Measurements from ENCODE around the gene B4GALNT4. TPM values are rescaled to one million over a fixed set of nuclear protein-coding genes. Genes with fewer than 3 reads are reported as not detected.

The B4GALNT4 gene
- total RNA-seq, 1 experiment from 2014 or later = 88.0 TPM

DNA sequence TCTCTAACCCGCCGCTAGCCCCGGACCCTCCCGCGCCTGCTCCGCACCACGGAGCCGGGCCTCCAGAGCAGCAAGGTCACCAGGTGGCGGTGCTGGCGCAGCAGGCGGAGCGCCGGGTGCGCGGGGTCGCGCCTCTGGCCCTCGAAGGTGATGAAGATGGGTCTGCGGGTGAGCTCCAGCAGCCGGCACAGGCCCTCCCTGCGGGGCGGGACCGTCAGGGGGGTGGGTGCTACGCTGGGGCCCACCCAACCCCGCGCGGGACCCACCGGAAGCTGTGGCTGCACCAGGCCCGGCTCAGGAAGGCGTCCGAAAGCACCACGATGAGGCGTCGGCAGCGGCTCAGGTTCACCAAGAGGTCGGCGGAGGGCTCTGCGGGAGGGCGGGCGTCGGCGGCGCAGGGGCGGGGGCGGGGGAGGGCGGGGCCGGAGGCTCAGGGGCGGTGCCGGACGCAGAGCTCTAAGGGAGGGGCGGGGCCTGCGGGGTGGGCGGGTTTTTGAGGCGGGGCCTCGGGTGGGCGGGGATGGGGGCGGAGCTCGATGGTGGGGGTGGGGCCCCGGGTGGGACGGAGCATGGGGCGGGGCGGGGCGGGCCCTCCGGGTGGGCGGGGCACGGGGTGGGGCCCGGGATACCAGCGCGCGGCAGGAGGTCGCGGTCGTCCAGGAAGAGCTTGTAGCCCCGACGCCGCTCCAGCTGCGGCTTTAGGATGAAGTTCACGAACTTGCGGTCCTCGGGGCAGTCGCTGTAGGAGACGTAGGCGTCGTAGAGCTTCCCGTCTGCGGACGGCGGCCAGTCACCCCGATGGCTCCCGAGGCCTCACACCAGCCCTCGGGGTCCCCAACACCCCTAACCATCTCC, 37.7 kb downstream of the B4GALNT4 start (continued):
- TF ChIP-seq, protein P1, sequence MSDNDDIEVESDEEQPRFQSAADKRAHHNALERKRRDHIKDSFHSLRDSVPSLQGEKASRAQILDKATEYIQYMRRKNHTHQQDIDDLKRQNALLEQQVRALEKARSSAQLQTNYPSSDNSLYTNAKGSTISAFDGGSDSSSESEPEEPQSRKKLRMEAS (CRISPR knock-in tag; IDR thresholded peaks at IDR 0.05) = peak; percentile 65
- TF ChIP-seq, protein P2, sequence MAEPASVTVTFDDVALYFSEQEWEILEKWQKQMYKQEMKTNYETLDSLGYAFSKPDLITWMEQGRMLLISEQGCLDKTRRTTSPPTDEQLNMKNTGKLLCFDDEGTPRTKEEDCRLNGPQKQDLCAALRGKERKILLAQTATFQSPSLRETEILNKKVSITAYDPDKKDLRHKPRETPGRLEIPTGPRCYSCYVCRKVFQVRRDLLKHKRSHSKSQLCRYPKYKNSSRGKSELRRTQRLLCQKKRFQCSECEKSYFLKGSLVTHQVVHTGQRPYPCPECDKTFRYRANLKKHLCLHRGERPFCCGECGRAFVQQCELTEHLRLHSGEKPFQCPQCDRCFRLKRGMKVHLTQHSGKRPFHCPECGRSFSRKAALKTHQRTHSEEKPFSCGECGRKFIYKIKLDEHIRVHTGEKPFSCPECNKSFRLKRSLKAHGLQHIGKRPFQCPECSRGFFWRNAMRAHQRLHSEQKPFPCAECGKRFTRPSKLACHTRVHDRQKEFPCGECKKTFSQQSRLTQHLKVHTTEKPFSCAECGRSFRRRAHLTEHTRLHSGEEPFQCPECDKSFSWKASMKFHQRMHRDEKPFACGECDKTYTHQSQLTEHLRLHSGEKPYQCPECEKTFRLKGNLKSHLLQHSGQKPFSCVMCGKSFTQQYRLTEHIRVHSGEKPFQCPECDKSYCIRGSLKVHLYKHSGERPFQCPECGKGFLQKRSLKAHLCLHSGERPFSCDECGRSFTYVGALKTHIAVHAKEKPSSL (CRISPR knock-in tag; conservative IDR thresholded peaks at IDR 0.05) = no peak
- TF ChIP-seq ZNF121 (CRISPR knock-in tag; IDR thresholded peaks at IDR 0.05) = no peak
- TF ChIP-seq ZNF416 (CRISPR knock-in tag; IDR thresholded peaks at IDR 0.05) = no peak
- no peak for TF ChIP-seq TEAD1 (CRISPR knock-in tag; IDR thresholded peaks at IDR 0.05)
- peak; percentile 76 for TF ChIP-seq ETV6 (CRISPR knock-in tag; IDR thresholded peaks at IDR 0.05)
- TF ChIP-seq, protein P3, sequence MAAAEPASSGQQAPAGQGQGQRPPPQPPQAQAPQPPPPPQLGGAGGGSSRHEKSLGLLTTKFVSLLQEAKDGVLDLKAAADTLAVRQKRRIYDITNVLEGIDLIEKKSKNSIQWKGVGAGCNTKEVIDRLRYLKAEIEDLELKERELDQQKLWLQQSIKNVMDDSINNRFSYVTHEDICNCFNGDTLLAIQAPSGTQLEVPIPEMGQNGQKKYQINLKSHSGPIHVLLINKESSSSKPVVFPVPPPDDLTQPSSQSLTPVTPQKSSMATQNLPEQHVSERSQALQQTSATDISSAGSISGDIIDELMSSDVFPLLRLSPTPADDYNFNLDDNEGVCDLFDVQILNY (CRISPR knock-in tag; IDR thresholded peaks at IDR 0.05) = peak; percentile 66; the same call in 1 of the 2 replicates
- TF ChIP-seq ZNF396 (CRISPR knock-in tag; IDR thresholded peaks at IDR 0.05; ENCODE audit: borderline replicate concordance) = no peak
- no peak for TF ChIP-seq TEAD4 (CRISPR knock-in tag; IDR thresholded peaks at IDR 0.05)
- no peak for TF ChIP-seq JUN (CRISPR knock-in tag; IDR thresholded peaks at IDR 0.05)
- TF ChIP-seq, protein P4, sequence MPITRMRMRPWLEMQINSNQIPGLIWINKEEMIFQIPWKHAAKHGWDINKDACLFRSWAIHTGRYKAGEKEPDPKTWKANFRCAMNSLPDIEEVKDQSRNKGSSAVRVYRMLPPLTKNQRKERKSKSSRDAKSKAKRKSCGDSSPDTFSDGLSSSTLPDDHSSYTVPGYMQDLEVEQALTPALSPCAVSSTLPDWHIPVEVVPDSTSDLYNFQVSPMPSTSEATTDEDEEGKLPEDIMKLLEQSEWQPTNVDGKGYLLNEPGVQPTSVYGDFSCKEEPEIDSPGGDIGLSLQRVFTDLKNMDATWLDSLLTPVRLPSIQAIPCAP (CRISPR knock-in tag; IDR thresholded peaks at IDR 0.05) = no peak
- no peak for TF ChIP-seq IRF2 (CRISPR knock-in tag; IDR thresholded peaks at IDR 0.05; ENCODE audit: borderline replicate concordance, low read depth)
- TF ChIP-seq, protein P5, sequence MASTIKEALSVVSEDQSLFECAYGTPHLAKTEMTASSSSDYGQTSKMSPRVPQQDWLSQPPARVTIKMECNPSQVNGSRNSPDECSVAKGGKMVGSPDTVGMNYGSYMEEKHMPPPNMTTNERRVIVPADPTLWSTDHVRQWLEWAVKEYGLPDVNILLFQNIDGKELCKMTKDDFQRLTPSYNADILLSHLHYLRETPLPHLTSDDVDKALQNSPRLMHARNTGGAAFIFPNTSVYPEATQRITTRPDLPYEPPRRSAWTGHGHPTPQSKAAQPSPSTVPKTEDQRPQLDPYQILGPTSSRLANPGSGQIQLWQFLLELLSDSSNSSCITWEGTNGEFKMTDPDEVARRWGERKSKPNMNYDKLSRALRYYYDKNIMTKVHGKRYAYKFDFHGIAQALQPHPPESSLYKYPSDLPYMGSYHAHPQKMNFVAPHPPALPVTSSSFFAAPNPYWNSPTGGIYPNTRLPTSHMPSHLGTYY (CRISPR knock-in tag; IDR thresholded peaks at IDR 0.05) = no peak
- no peak for TF ChIP-seq CREM (CRISPR knock-in tag; IDR thresholded peaks at IDR 0.05)
- no peak for TF ChIP-seq NR3C1 (CRISPR knock-in tag; conservative IDR thresholded peaks at IDR 0.05; ENCODE audit: low read depth)
- no peak for TF ChIP-seq FOXJ3 (CRISPR knock-in tag; IDR thresholded peaks at IDR 0.05; ENCODE audit: borderline replicate concordance)
- TF ChIP-seq CREB1 (CRISPR knock-in tag; IDR thresholded peaks at IDR 0.05) = no peak
- TF ChIP-seq, protein P6, sequence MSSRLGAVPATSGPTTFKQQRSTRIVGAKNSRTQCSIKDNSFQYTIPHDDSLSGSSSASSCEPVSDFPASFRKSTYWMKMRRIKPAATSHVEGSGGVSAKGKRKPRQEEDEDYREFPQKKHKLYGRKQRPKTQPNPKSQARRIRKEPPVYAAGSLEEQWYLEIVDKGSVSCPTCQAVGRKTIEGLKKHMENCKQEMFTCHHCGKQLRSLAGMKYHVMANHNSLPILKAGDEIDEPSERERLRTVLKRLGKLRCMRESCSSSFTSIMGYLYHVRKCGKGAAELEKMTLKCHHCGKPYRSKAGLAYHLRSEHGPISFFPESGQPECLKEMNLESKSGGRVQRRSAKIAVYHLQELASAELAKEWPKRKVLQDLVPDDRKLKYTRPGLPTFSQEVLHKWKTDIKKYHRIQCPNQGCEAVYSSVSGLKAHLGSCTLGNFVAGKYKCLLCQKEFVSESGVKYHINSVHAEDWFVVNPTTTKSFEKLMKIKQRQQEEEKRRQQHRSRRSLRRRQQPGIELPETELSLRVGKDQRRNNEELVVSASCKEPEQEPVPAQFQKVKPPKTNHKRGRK (CRISPR knock-in tag; IDR thresholded peaks at IDR 0.05; ENCODE audit: borderline replicate concordance) = no peak
- TF ChIP-seq, protein P7, sequence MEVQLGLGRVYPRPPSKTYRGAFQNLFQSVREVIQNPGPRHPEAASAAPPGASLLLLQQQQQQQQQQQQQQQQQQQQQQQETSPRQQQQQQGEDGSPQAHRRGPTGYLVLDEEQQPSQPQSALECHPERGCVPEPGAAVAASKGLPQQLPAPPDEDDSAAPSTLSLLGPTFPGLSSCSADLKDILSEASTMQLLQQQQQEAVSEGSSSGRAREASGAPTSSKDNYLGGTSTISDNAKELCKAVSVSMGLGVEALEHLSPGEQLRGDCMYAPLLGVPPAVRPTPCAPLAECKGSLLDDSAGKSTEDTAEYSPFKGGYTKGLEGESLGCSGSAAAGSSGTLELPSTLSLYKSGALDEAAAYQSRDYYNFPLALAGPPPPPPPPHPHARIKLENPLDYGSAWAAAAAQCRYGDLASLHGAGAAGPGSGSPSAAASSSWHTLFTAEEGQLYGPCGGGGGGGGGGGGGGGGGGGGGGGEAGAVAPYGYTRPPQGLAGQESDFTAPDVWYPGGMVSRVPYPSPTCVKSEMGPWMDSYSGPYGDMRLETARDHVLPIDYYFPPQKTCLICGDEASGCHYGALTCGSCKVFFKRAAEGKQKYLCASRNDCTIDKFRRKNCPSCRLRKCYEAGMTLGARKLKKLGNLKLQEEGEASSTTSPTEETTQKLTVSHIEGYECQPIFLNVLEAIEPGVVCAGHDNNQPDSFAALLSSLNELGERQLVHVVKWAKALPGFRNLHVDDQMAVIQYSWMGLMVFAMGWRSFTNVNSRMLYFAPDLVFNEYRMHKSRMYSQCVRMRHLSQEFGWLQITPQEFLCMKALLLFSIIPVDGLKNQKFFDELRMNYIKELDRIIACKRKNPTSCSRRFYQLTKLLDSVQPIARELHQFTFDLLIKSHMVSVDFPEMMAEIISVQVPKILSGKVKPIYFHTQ (CRISPR knock-in tag; IDR thresholded peaks at IDR 0.05) = no peak
- TF ChIP-seq ZNF263 (CRISPR knock-in tag; IDR thresholded peaks at IDR 0.05; ENCODE audit: low read depth) = no peak
- TF ChIP-seq CBFB (CRISPR knock-in tag; IDR thresholded peaks at IDR 0.05; ENCODE audit: low read depth) = no peak
- TF ChIP-seq, protein P8, sequence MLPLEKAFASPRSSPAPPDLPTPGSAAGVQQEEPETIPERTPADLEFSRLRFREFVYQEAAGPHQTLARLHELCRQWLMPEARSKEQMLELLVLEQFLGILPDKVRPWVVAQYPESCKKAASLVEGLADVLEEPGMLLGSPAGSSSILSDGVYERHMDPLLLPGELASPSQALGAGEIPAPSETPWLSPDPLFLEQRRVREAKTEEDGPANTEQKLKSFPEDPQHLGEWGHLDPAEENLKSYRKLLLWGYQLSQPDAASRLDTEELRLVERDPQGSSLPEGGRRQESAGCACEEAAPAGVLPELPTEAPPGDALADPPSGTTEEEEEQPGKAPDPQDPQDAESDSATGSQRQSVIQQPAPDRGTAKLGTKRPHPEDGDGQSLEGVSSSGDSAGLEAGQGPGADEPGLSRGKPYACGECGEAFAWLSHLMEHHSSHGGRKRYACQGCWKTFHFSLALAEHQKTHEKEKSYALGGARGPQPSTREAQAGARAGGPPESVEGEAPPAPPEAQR (CRISPR knock-in tag; IDR thresholded peaks at IDR 0.05) = no peak
- TF ChIP-seq, protein P9, sequence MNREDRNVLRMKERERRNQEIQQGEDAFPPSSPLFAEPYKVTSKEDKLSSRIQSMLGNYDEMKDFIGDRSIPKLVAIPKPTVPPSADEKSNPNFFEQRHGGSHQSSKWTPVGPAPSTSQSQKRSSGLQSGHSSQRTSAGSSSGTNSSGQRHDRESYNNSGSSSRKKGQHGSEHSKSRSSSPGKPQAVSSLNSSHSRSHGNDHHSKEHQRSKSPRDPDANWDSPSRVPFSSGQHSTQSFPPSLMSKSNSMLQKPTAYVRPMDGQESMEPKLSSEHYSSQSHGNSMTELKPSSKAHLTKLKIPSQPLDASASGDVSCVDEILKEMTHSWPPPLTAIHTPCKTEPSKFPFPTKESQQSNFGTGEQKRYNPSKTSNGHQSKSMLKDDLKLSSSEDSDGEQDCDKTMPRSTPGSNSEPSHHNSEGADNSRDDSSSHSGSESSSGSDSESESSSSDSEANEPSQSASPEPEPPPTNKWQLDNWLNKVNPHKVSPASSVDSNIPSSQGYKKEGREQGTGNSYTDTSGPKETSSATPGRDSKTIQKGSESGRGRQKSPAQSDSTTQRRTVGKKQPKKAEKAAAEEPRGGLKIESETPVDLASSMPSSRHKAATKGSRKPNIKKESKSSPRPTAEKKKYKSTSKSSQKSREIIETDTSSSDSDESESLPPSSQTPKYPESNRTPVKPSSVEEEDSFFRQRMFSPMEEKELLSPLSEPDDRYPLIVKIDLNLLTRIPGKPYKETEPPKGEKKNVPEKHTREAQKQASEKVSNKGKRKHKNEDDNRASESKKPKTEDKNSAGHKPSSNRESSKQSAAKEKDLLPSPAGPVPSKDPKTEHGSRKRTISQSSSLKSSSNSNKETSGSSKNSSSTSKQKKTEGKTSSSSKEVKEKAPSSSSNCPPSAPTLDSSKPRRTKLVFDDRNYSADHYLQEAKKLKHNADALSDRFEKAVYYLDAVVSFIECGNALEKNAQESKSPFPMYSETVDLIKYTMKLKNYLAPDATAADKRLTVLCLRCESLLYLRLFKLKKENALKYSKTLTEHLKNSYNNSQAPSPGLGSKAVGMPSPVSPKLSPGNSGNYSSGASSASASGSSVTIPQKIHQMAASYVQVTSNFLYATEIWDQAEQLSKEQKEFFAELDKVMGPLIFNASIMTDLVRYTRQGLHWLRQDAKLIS (CRISPR knock-in tag; IDR thresholded peaks at IDR 0.05; ENCODE audit: borderline replicate concordance) = no peak

All from WTC11 (cell line).